Body of pancreas (tissue), 4 donors: ENCODE measurements around the gene CACNA1C. TPM values are rescaled to one million over a fixed set of nuclear protein-coding genes. Genes with fewer than 3 reads are reported as not detected.
A peak's percentile ranks its signal among the peaks of the same experiment; 100 is the strongest.

Experiments used
- ATAC-seq: fragments of 150-250 bp; one replicate; pipeline ENCODE4 v1.9.1; 2016
- DNase-seq, 4 donors: peaks; one replicate each; pipeline ENCODE4 v3.0.0-alpha.2; 2019
- H3K27ac ChIP-seq, 4 donors: fragments of 200-600 bp; sonication (generic); 1 replicate in 3 of 4; 2 replicates in 1 of 4; pipeline versions ENCODE4 v1.5.1 to v1.6.1; 2016 to 2019; ENCODE audit warnings: mild to moderate bottlenecking in 1 of 4, mixed read lengths in 1 of 4, moderate library complexity in 1 of 4
- H3K27me3 ChIP-seq, 2 donors: fragments of 200-600 bp; sonication (generic); one replicate each; pipeline ENCODE4 v1.6.0; 2016; ENCODE audit warnings: mild to moderate bottlenecking in 1 of 2
- H3K36me3 ChIP-seq, 2 donors: fragments of 200-600 bp; sonication (generic); replicated peaks in 1 of 2; 2 replicates each; pipeline ENCODE4 v1.5.1; 2016; ENCODE audit warnings: low read depth in 2 of 2; ENCODE audit not compliant: insufficient read depth in 1 of 2
- H3K4me1 ChIP-seq: fragments of 200-600 bp; sonication (generic); one replicate; pipeline ENCODE4 v1.6.0; 2016
- H3K4me3 ChIP-seq, 2 donors: fragments of 200-600 bp; sonication (generic); 1 replicate in 1 of 2; 2 replicates in 1 of 2; pipeline ENCODE4 v1.5.1; 2016 to 2019
- H3K9me3 ChIP-seq, 3 donors: fragments of 200-600 bp; sonication (generic); 1 replicate in 2 of 3; 2 replicates in 1 of 3; pipeline ENCODE4 v1.5.1; 2016
- CTCF ChIP-seq, 7 experiments: fragments of 450-650 bp in 4 of 7; fragments of 200-600 bp in 3 of 7; sonication (generic) in 3 of 7; IDR thresholded peaks; one replicate each; pipeline ENCODE4 v1.5.1; 2016 to 2019; ENCODE audit warnings: antibody characterized with exemption in 7 of 7
- POLR2A ChIP-seq, 3 donors: fragments of 450-650 bp; IDR thresholded peaks; one replicate each; pipeline ENCODE4 v1.6.1; 2016; ENCODE audit warnings: antibody characterized with exemption in 3 of 3, mild to moderate bottlenecking in 2 of 3
- WGBS, 2 donors: methylation state at CpG; one replicate each; pipeline ENCODE4 v1.1.5; 2017; 5-methylcytosine and 5-hydroxymethylcytosine counted together
- intact Hi-C: fragments of 100-400 bp; cut with DNase I; formaldehyde crosslinking; loops from one replicate; pipeline ENCODE4 v1.15.1; 2023
- total RNA-seq, 2 donors: library from RNA; depleted of rRNA; stranded (reverse); fragments of >200 nt; gene quantifications; one replicate each; pipeline ENCODE4 v1.1.0, GENCODE V29; 2016

Gene CACNA1C
- total RNA-seq, 2 donors from 2014 or later = 2.3 to 4.4 TPM

GRCh38 chr12:2009623-2010022 is 43.2 kb upstream of the CACNA1C start:
- Histone ChIP-seq H3K9me3 (no peaks in the 10 kb centered on the region), H3K27me3 (no peaks in the 10 kb centered on the region), H3K4me3 (no peak overlapping the region), H3K27ac (no peak overlapping the region), H3K4me1 (peaks cover 4% of the 10 kb centered on the region), H3K36me3 (no peaks in the 10 kb centered on the region)
- intact Hi-C loops = no loop called here
- 20 to 39% methylated on average over 1 of the region's 1 CpG for WGBS, 2 donors
- ATAC-seq = no peak
- no peak for DNase-seq
- TF ChIP-seq CTCF (IDR thresholded peaks at IDR 0.05) (no peak), POLR2A (IDR thresholded peaks at IDR 0.05) (no peak)

- intact Hi-C loops = no loop called here
- Histone ChIP-seq H3K4me1 (no peaks in the 10 kb centered on the region), H3K9me3 (no peaks in the 10 kb centered on the region), H3K36me3 (no peaks in the 10 kb centered on the region), H3K27ac (no peak overlapping the region), H3K4me3 (no peak overlapping the region), H3K27me3 (no peaks in the 10 kb centered on the region)
- TF ChIP-seq POLR2A (IDR thresholded peaks at IDR 0.05) (no peak), CTCF (IDR thresholded peaks at IDR 0.05) (no peak)
- DNase-seq (no peak), ATAC-seq (no peak)
- WGBS, 2 donors = 61 to 65% methylated on average over 7 of the region's 7 CpGs
These were observed 40.9 kb upstream of the CACNA1C start for GRCh38 chr12:2011643-2012607.

GRCh38 chr12:2013086-2013485 is 39.7 kb upstream of the CACNA1C start:
- no peak for TF ChIP-seq POLR2A (IDR thresholded peaks at IDR 0.05)
- no peak for TF ChIP-seq CTCF (IDR thresholded peaks at IDR 0.05)
- H3K27me3 ChIP-seq = no peaks in the 10 kb centered on the region
- no peak overlapping the region for H3K4me3 ChIP-seq
- no peak overlapping the region for H3K27ac ChIP-seq
- ATAC-seq (no peak), DNase-seq (no peak)
- no peaks in the 10 kb centered on the region for H3K9me3 ChIP-seq
- no peaks in the 10 kb centered on the region for H3K4me1 ChIP-seq
- intact Hi-C loops = no loop called here
- WGBS, 2 donors = 81 to 93% methylated on average over 3 of the region's 3 CpGs
- H3K36me3 ChIP-seq = no peaks in the 10 kb centered on the region

DNA sequence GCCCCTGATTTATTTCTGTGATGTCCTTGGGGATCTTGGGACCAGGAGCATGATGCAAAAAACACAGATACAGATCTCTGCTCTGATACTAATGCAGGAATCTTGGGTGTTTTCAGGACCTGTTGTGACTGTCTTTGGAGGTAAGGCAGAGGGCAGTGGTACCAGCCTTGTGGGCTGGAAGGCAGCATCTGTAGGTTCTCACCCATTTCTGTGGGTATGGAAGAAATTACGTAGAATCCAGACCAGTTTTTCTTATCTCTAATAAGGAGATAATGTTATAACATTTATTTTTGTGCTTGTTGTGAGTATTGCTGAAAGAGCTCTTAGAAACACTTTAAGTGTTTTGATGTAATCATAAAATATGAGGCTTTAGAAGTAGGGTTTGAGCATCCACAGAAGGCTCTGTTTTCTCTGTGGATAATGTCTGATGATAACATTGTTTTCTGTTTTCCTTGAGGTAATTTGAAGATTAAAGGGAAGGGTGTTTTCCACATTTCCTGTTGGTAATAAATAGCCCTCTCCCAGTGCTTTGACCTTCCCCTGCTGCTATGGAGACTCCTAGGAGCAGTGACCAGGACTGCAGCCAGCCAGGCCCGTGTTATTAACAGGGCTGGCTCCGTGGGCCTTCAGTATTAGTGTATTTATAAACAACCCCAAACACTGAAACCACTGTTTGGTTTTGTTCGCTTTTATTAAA is 39.1 kb upstream of the CACNA1C start:
- H3K36me3 ChIP-seq = no peaks in the 10 kb centered on the region
- no peaks in the 10 kb centered on the region for H3K4me1 ChIP-seq
- peak in 2 of 4 donors; percentile 51 to 52 for DNase-seq
- TF ChIP-seq POLR2A (IDR thresholded peaks at IDR 0.05) = no peak
- TF ChIP-seq CTCF (IDR thresholded peaks at IDR 0.05) = no peak
- no peaks in the 10 kb centered on the region for H3K9me3 ChIP-seq
- intact Hi-C loops = no loop called here
- peak; percentile 75 for ATAC-seq
- H3K4me3 ChIP-seq = no peak overlapping the region
- WGBS, 2 donors = 38 to 50% methylated on average over 4 of the region's 4 CpGs
- H3K27me3 ChIP-seq = no peaks in the 10 kb centered on the region
- H3K27ac ChIP-seq = peak overlapping the region in 2 of 4 donors; percentile 36 to 43
